ENCODE results near the gene ARHGAP18. TPM values are rescaled to one million over a fixed set of nuclear protein-coding genes. Genes with fewer than 3 reads are reported as not detected.

ARHGAP18 gene
- total RNA-seq, 6 experiments from 2014 or later: 2.2 to 8.0 (median 2.9) TPM

- ATAC-seq: no peak
- no peaks in the 10 kb centered on the region for H3K36me3 ChIP-seq
- DNase-seq: no peak
- TF ChIP-seq POLR2A (IDR thresholded peaks at IDR 0.05): no peak
- no peak for TF ChIP-seq CTCF (IDR thresholded peaks at IDR 0.05)
- WGBS (ENCODE audit: insufficient coverage, low coverage, low lambda C conversion rate, missing lambda C conversion rate): 88% methylated on average over 3 of the region's 3 CpGs
- H3K4me3 ChIP-seq: no peak overlapping the region
- H3K27me3 ChIP-seq: no peaks in the 10 kb centered on the region
- no peak overlapping the region for H3K27ac ChIP-seq
- H3K4me1 ChIP-seq: peaks cover 0 to 12% (median 5%) of the 10 kb centered on the region in 4 donors
- no peaks in the 10 kb centered on the region for H3K9me3 ChIP-seq
- intact Hi-C loops (cut with DNase I): loop anchor here (10.0 kb wide), 1 partner anchor 123 kb away; no protein-coding TSS in a partner anchor
Measured at GRCh38 chr6:129601323-129601722, 108.7 kb downstream of the ARHGAP18 start.

GRCh38 chr6:129599467-129599866 lies 110.5 kb downstream of the ARHGAP18 start:
- no peak for TF ChIP-seq POLR2A (IDR thresholded peaks at IDR 0.05)
- TF ChIP-seq CTCF (IDR thresholded peaks at IDR 0.05): no peak
- ATAC-seq (no peak), DNase-seq (no peak)
- Histone ChIP-seq H3K9me3 (no peaks in the 10 kb centered on the region), H3K27me3 (no peaks in the 10 kb centered on the region), H3K36me3 (no peaks in the 10 kb centered on the region), H3K4me1 (peaks cover 0 to 27% (median 8%) of the 10 kb centered on the region in 4 donors), H3K27ac (no peak overlapping the region), H3K4me3 (no peak overlapping the region)
- WGBS (ENCODE audit: insufficient coverage, low coverage, low lambda C conversion rate, missing lambda C conversion rate): 78% methylated on average over 5 of the region's 5 CpGs
- intact Hi-C loops (cut with DNase I): no loop called here

GRCh38 chr6:129598244-129599187 lies 111.5 kb downstream of the ARHGAP18 start:
- ATAC-seq (peak; percentile 73 to 88 (median 86)), DNase-seq (no peak)
- no peak overlapping the region for H3K4me3 ChIP-seq
- H3K27ac ChIP-seq: no peak overlapping the region
- H3K9me3 ChIP-seq: no peaks in the 10 kb centered on the region
- WGBS (ENCODE audit: insufficient coverage, low coverage, low lambda C conversion rate, missing lambda C conversion rate): 23% methylated on average over 6 of the region's 6 CpGs
- no peaks in the 10 kb centered on the region for H3K27me3 ChIP-seq
- TF ChIP-seq CTCF (IDR thresholded peaks at IDR 0.05) (peak; percentile 81 to 93 (median 82)), POLR2A (IDR thresholded peaks at IDR 0.05) (no peak)
- H3K36me3 ChIP-seq: no peaks in the 10 kb centered on the region
- intact Hi-C loops (cut with DNase I): no loop called here
- peaks cover 0 to 37% (median 11%) of the 10 kb centered on the region in 4 donors for H3K4me1 ChIP-seq

GRCh38 chr6:129597023-129597713 lies 112.8 kb downstream of the ARHGAP18 start:
- no peak overlapping the region for H3K4me3 ChIP-seq
- no peaks in the 10 kb centered on the region for H3K9me3 ChIP-seq
- DNase-seq (peak; percentile 44 to 68 (median 56)), ATAC-seq (peak in 1 of 4 donors; percentile 37)
- peaks cover 0 to 37% (median 11%) of the 10 kb centered on the region in 4 donors for H3K4me1 ChIP-seq
- H3K27ac ChIP-seq: peak overlapping the region in 1 of 3 donors; percentile 21
- 47% methylated on average over 5 of the region's 5 CpGs for WGBS (ENCODE audit: insufficient coverage, low coverage, low lambda C conversion rate, missing lambda C conversion rate)
- H3K27me3 ChIP-seq: no peaks in the 10 kb centered on the region
- H3K36me3 ChIP-seq: no peaks in the 10 kb centered on the region
- intact Hi-C loops (cut with DNase I): no loop called here
- no peak for TF ChIP-seq CTCF (IDR thresholded peaks at IDR 0.05)
- TF ChIP-seq POLR2A (IDR thresholded peaks at IDR 0.05): no peak
